ENCODE results near the gene GDE1.

The GDE1 gene

DNA sequence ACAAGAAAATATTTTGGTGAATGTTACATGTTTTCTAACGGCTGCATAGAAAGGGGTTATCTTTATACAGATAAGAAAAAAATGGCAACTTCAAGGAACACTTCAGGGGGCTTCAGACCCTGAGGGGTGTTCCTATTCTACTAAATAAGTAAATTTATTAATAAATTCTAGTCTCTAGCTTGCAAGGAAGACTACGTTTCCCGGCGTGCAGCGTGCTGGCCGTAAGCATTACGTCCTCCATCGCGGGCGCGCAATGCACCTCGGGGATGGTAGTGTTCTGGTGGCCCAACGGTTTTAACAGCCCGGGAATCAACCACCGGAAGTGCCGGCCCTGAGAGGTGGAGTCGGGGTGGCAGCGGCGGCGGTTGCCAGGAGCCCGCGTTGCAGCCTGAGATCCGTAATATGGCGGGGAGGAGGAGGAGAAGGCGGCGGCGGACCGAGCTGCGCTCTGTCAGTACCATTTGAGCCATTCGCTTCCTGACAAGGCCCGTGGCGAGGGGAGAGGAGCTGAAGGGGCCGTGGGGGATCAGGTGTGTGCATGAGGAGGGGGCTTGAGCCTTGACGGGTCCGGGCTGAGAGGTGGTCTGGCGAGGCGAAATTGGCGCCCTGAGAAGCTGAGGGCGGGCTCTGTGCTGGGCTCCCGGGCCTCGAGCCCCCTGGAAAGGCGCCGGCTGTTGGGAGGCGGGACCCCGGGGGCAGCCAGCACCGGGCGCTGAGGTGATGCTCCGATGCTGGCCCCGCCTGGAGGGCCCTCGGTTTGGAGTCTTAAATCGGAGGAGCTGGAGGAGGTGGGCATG lies 1.9 kb upstream of the GDE1 start, which contains the start of gene CCP110:
Gene CCP110 (plus strand): TSS at position 384 of the 797 bp plus-strand sequence. CDS start 3,940 bp downstream, outside the sequence.
- DNase-seq (ENCODE audit: low read depth) = peak; percentile 89

DNA sequence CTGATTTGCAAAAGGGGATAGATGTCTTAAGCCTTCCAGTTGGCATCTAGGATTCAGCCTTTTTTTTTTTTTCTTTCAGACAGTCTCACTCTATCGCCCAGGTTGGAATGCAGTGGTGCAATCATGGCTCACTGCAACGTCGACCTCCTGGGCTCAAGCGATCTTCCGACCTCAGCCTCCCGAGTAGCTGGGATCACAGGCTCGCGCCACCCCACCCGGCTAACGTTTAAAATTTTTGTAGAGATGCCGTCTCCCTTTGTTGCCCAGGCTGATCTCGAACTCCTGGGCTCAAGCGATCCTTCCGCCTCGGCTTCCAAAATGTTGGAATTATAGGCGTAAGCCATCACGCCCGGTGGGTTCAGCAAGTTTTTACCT lies 1.3 kb upstream of the GDE1 start:
- DNase-seq (ENCODE audit: low read depth) = no peak

- DNase-seq (ENCODE audit: low read depth) = no peak
Measured at GRCh38 chr16:19522760-19523159, 862 bp upstream of the GDE1 start.

GRCh38 chr16:19522397-19522732 lies 467 bp upstream of the GDE1 start:
- no peak for DNase-seq (ENCODE audit: low read depth)

DNA sequence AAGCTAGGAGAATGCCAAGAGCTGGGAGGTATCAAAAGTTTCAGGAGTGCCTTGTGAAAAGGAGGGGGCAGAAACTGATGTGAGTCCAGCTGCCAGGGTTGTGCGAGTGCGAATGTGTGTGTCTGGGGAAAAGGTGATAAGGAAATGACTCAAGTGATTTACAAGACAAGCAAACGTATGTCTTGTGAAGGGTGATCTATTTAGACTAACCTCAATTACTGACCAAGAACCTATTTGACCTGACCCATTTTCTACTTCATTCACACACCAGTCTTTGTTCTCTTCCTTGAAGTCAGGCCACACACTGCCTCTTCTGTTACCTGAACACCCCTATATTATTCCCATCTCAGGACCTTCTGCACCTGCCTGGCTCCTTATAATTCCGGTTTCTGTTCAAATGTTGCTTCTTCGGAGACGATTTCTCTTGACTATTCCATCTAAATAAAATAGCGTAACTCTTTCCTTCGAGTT lies 1.0 kb downstream of the GDE1 start:
- DNase-seq (ENCODE audit: low read depth) = no peak

GRCh38 chr16:19518388-19518787 lies 3.5 kb downstream of the GDE1 start:
- DNase-seq (ENCODE audit: low read depth) = no peak

DNA sequence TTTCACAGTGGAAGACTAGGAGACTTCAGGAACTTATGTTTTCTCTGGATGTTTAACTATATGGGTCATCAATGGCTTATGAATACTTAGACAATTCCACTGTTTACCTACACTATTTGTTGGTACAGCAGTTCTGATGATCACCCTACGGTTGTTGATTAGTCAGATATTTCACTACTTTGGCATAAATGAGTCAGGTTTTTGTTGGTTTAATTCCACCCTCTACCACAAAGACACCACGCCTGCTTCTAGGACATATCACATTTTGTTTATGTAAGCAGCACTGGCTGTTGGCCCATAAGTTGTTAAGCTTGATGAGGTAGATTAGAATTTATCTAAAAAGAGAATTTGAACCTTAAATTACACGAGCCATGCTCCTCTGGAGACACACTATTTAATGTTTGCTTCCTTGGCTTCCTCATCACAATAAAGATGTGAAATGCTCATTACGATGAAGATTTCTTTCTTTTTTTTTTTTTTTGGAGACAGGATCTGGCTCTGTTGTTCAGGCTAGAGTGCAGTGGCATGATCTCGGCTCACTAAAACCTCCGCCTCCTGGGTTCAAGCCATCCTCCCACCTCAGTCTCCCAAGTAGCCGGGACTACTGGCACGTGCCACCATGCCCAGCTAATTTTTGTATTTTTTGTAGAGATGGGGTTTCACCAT lies 4.3 kb downstream of the GDE1 start:
- DNase-seq (ENCODE audit: low read depth) = no peak

- no peak for DNase-seq (ENCODE audit: low read depth)
Measured at GRCh38 chr16:19515757-19516156, 6.1 kb downstream of the GDE1 start.

GRCh38 chr16:19513377-19514053 lies 8.4 kb downstream of the GDE1 start:
- DNase-seq (ENCODE audit: low read depth) = no peak

DNA sequence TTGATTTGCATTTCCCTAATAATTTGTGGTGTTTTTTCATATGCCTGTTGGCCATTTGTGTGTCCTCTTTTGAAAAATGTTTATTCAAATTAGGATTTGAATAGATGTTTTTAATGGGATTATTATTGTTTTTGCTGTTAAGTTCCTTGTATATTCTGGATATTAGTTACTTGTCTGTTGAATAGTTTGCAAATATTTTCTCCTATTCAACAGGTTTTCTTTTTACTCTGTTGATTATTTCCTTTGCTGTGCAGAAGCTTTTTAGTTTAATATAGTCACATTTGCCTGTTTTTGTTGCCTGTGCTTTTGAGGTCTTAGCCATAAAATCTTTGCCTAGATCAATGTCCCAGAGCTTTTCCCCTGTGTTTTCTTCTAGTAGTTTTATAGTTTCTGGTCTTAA lies 9.6 kb downstream of the GDE1 start:
- DNase-seq (ENCODE audit: low read depth) = no peak

DNA sequence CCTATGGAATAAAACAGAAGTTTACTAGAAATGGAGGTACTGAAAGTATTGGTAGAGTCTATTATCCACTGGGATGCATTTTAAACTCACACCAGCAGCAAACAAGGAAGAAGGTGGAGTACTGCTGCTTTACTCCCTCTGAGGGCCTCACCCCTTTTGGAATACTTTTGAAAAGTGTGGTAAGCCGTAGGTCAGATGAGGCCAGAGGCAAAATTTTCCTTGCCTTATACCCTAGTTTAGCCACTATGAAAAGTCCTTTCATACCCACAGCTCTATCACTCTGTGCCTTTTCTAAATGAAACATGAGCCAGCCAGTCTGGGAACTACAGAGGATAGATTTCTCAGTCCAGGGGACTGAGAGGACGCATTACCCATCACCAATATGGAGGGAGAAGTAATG lies 14.0 kb downstream of the GDE1 start:
- DNase-seq (ENCODE audit: low read depth) = no peak

GRCh38 chr16:19506965-19507364 lies 14.9 kb downstream of the GDE1 start:
- no peak for DNase-seq (ENCODE audit: low read depth)

GRCh38 chr16:19505600-19506303 lies 16.1 kb downstream of the GDE1 start:
- no peak for DNase-seq (ENCODE audit: low read depth)

DNA sequence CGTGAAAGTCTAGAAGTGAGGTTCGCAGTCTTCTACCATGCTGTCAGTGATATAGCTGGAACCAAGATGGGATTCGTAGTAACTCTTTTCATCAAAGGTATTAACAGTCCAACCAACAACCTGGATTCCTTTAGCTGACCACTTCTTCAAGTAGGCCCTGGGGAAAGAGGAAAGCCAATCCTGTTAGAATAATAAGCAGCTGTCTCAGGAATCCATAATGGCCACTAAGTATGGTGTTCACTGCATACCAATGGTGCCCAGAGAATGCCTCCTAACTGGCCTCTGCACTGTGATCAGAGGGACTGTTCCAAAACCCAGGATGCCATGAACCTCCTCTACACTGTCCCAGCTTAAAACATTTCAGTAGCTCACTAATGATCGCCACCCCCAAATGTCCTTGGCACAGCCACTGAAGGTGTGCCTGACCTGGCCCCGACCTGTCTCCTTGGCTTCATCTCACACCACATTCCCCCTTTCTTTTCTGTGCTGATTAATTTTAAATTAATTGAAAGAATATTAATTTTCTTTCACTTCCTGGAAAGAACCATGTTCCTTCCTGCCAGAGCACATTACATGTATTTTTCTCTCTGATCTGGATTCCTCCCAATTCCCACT lies 18.3 kb downstream of the GDE1 start:
- no peak for DNase-seq (ENCODE audit: low read depth)

GRCh38 chr16:19502395-19503131 lies 19.3 kb downstream of the GDE1 start:
- DNase-seq (ENCODE audit: low read depth) = peak; percentile 60

GRCh38 chr16:19499481-19499880 lies 22.4 kb downstream of the GDE1 start:
- no peak for DNase-seq (ENCODE audit: low read depth)

DNA sequence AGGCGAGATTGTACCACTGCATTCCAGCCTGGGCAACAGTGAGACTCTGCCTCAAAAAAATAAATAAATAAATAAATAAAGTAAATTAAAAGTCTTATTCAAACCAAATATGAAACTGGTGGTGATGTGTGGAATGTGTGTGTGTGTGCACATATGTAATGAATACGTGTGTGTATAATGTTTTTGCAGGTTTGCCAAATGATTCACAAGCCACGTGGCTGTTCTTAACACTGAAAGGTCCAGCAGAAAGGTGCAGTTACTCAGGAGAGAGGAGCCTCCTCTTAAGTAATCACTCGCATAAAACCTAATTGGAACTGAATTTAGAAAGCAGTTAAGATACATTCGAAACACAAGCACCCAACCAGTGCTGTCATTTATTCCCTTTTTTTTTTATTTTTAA lies 22.9 kb downstream of the GDE1 start:
- no peak for DNase-seq (ENCODE audit: low read depth)

- DNase-seq (ENCODE audit: low read depth) = no peak
Measured at GRCh38 chr16:19497176-19497575, 24.7 kb downstream of the GDE1 start.

DNA sequence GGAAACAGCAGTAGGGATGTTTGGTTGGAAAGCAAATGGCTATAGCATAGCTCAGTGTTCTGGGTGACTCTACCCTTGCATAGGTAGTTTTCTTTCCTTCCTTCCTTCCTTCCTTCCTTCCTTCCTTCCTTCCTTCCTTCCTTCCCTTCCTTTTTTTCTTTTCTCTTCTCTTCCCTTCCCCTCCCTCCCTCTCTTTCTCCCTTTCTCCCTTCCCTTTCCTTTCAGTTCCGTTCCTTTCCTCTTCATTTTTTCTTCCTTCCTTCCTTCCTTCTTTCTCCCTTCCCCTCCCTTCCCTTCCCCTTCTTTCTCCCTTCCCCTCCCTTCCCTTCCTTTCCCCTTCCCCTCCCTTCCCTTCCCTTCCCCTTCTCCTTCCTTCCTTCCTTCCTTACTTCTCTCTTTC lies 31.3 kb downstream of the GDE1 start:
- no peak for DNase-seq (ENCODE audit: low read depth)

DNA sequence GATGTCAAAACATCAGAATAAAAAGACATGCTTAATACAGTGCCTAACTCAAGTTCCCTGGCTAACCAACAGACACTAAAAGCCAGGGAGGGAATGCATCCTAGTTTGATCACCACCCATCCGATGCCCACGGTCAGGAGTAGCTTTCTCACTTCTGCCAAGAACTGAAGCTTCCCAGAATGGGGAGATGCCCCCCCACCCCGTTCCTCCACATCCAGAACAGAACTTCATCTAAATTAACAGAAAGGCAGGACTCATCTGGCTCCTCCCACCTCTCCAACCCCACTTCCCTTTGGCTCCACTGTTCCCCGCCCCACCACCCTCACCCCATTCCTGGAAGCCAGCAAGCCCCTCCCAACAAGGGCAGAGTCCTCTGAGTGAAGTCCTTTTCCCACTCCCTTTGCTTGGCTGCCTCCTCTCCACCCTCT lies 33.7 kb downstream of the GDE1 start:
- no peak for DNase-seq (ENCODE audit: low read depth)

DNA sequence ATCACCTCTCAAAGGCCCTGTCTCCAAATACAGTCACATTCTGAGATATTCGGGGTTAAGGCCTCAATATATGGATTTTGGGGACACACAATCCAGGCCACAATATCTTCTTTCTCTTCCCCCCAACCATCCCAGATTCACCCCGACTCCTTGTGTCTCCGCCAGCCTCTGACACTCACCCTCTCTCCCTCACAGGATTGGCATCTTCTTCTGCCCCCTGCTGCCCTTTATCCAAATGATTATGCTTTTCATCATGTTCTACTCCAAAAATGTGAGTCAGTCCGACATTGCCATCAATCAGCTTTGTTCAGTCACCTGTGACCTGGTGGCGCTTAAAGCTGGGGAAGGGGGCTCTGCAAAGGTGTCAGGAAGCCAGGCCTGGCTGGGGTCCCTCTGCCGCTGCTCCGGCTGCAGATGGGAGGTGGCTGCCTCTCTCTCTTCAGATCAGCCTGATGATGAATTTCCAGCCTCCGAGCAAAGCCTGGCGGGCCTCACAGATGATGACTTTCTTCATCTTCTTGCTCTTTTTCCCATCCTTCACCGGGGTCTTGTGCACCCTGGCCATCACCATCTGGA lies 35.1 kb downstream of the GDE1 start:
- DNase-seq (ENCODE audit: low read depth) = no peak
